HEK293T (cell line): ENCODE results near the gene DOCK1.
A peak's percentile ranks its signal among the peaks of the same experiment; 100 is the strongest.

Source experiments
- CTCF ChIA-PET: fragments of 350-600 bp; formaldehyde crosslinking; extraction: SDS; loops from one replicate; lab custom pipeline; 2021; ENCODE audit warnings: antibody characterized with exemption, inconsistent platforms; lab: Yijun Ruan, JAX
- POLR2A ChIA-PET: fragments of 350-600 bp; formaldehyde crosslinking; extraction: SDS; loops from one replicate; lab custom pipeline; 2020; ENCODE audit warnings: antibody characterized with exemption, inconsistent platforms; lab: Yijun Ruan, JAX
- DNase-seq: peaks from one replicate; pipeline ENCODE4 v3.0.0; 2012; ENCODE audit warnings: mixed read lengths; ENCODE audit errors: extremely low spot score
- ARNT ChIP-seq: fragments of 450-650 bp; IDR thresholded peaks from 2 replicates; pipeline ENCODE4 v1.6.1; 2017; ENCODE audit warnings: mild to moderate bottlenecking
- BHLHE40 ChIP-seq: fragments of 450-650 bp; IDR thresholded peaks from 2 replicates; pipeline ENCODE4 v1.6.1; 2016; ENCODE audit warnings: mild to moderate bottlenecking, moderate library complexity, borderline replicate concordance
- CTBP1 ChIP-seq: fragments of 450-650 bp; IDR thresholded peaks from 2 replicates; pipeline ENCODE4 v1.6.1; 2016; ENCODE audit warnings: borderline replicate concordance
- ELF4 ChIP-seq: fragments of 450-650 bp; IDR thresholded peaks from 2 replicates; pipeline ENCODE4 v1.6.1; 2017; ENCODE audit warnings: antibody characterized with exemption
- FOXA1 ChIP-seq: fragments of 450-650 bp; IDR thresholded peaks from 2 replicates; pipeline ENCODE4 v1.6.1; 2016; ENCODE audit warnings: mild to moderate bottlenecking
- FOXK2 ChIP-seq: fragments of 450-650 bp; IDR thresholded peaks from 2 replicates; pipeline ENCODE4 v1.6.1; 2016; ENCODE audit warnings: mild to moderate bottlenecking
- FOXM1 ChIP-seq: fragments of 450-650 bp; IDR thresholded peaks from 2 replicates; pipeline ENCODE4 v1.6.1; 2017; ENCODE audit warnings: mild to moderate bottlenecking, borderline replicate concordance
- HDGF ChIP-seq: fragments of 450-650 bp; IDR thresholded peaks from 2 replicates; pipeline ENCODE4 v1.6.1; 2017; ENCODE audit warnings: antibody characterized with exemption, borderline replicate concordance
- L3MBTL2 ChIP-seq: fragments of 450-650 bp; conservative IDR thresholded peaks from 2 replicates; pipeline ENCODE4 v1.6.1; 2016; ENCODE audit warnings: mild to moderate bottlenecking
- LEF1 ChIP-seq: fragments of 450-650 bp; IDR thresholded peaks from 2 replicates; pipeline ENCODE4 v1.6.1; 2017; ENCODE audit warnings: mild to moderate bottlenecking, borderline replicate concordance
- NFRKB ChIP-seq: fragments of 450-650 bp; IDR thresholded peaks from 2 replicates; pipeline ENCODE4 v1.6.1; 2016; ENCODE audit warnings: mild to moderate bottlenecking, moderate library complexity
- PKNOX1 ChIP-seq: fragments of 450-650 bp; IDR thresholded peaks from 2 replicates; pipeline ENCODE4 v1.6.1; 2016
- SP1 ChIP-seq: fragments of 450-650 bp; IDR thresholded peaks from 2 replicates; pipeline ENCODE4 v1.6.1; 2017
- SUZ12 ChIP-seq: fragments of 450-650 bp; IDR thresholded peaks from 2 replicates; pipeline ENCODE4 v1.6.1; 2016; ENCODE audit warnings: mild to moderate bottlenecking
- TARDBP ChIP-seq: fragments of 450-650 bp; IDR thresholded peaks from 2 replicates; pipeline ENCODE4 v1.6.1; 2016
- ZNF384 ChIP-seq: fragments of 450-650 bp; IDR thresholded peaks from 2 replicates; pipeline ENCODE4 v1.6.1; 2016

The DOCK1 gene

GRCh38 chr10:126959906-126960685 lies 54.9 kb downstream of the DOCK1 start:
- CTCF ChIA-PET = no interaction called here
- POLR2A ChIA-PET = no interaction called here
- DNase-seq = no peak
- TF ChIP-seq FOXK2 = no peak
- no peak for TF ChIP-seq LEF1
- TF ChIP-seq BHLHE40 = no peak
- TF ChIP-seq TARDBP = no peak
- no peak for TF ChIP-seq SP1
- no peak for TF ChIP-seq CTBP1
- TF ChIP-seq ZNF384 = no peak
- no peak for TF ChIP-seq PKNOX1
- TF ChIP-seq HDGF = no peak
- TF ChIP-seq ELF4 = no peak
- no peak for TF ChIP-seq FOXA1
- no peak for TF ChIP-seq L3MBTL2

- CTCF ChIA-PET = no interaction called here
Observed at GRCh38 chr10:126963354-126963753, 58.1 kb downstream of the DOCK1 start.

GRCh38 chr10:126964190-126964589 lies 59.0 kb downstream of the DOCK1 start:
- no peak for DNase-seq
- ChIA-PET POLR2A (no interaction called here), CTCF (no interaction called here)
- no peak for TF ChIP-seq TARDBP
- no peak for TF ChIP-seq ARNT
- TF ChIP-seq NFRKB = no peak
- no peak for TF ChIP-seq ZNF384
- TF ChIP-seq FOXM1 = no peak
- TF ChIP-seq SP1 = no peak
- no peak for TF ChIP-seq PKNOX1
- TF ChIP-seq L3MBTL2 = no peak
- TF ChIP-seq ELF4 = no peak
- TF ChIP-seq HDGF = no peak
- no peak for TF ChIP-seq CTBP1
- no peak for TF ChIP-seq LEF1
- no peak for TF ChIP-seq SUZ12
- no peak for TF ChIP-seq FOXA1

More at GRCh38 chr10:126963354-126963753, 58.1 kb downstream of the DOCK1 start:
- POLR2A ChIA-PET = no interaction called here
- DNase-seq = no peak
- TF ChIP-seq BHLHE40 (no peak), HDGF (no peak), FOXA1 (no peak), FOXK2 (no peak), ZNF384 (no peak), TARDBP (no peak), CTBP1 (no peak), NFRKB (no peak), PKNOX1 (no peak), ARNT (no peak), SUZ12 (no peak), SP1 (no peak), LEF1 (no peak), L3MBTL2 (no peak), ELF4 (no peak), FOXM1 (no peak)

- CTCF ChIA-PET = no interaction called here
- TF ChIP-seq NFRKB = no peak
- TF ChIP-seq LEF1 = no peak
- TF ChIP-seq BHLHE40 = no peak
- no peak for TF ChIP-seq TARDBP
- no peak for TF ChIP-seq SP1
- TF ChIP-seq FOXM1 = no peak
- TF ChIP-seq PKNOX1 = no peak
- TF ChIP-seq ARNT = no peak
- DNase-seq = no peak
- POLR2A ChIA-PET = no interaction called here
Observed at GRCh38 chr10:126966938-126967337, 61.7 kb downstream of the DOCK1 start.

GRCh38 chr10:126969310-126969709 lies 64.1 kb downstream of the DOCK1 start:
- CTCF ChIA-PET = interaction anchor here (0.7 kb wide), 1 partner anchor 59 kb away, joined by 3 read pairs; no protein-coding TSS in a partner anchor
- DNase-seq = peak; percentile 23
- TF ChIP-seq ARNT (no peak), SUZ12 (no peak), FOXA1 (no peak), TARDBP (no peak), FOXK2 (no peak), L3MBTL2 (no peak), HDGF (no peak), SP1 (no peak), BHLHE40 (no peak), CTBP1 (no peak), FOXM1 (no peak), LEF1 (no peak), ZNF384 (no peak), ELF4 (no peak), NFRKB (no peak)
- POLR2A ChIA-PET = no interaction called here
